Mesendoderm (in vitro differentiated cells): ENCODE measurements around the gene KAZN.
A peak's percentile ranks its signal among the peaks of the same experiment; 100 is the strongest.

Experiments used
- DNase-seq: peaks from one replicate; pipeline ENCODE4 v3.0.0; 2013
- H2AK5ac ChIP-seq: 2 replicates; pipeline ENCODE4 v1.6.1; 2013; ENCODE audit warnings: low read length, inconsistent platforms
- H2BK120ac ChIP-seq: 2 replicates; pipeline ENCODE4 v1.6.1; 2013; ENCODE audit warnings: low read depth, mild to moderate bottlenecking, low read length, moderate library complexity, mixed read lengths
- H2BK15ac ChIP-seq: replicated peaks from 2 replicates; pipeline ENCODE4 v1.6.1; 2013; ENCODE audit warnings: low read depth, mild to moderate bottlenecking, moderate library complexity
- H2BK5ac ChIP-seq: 2 replicates; pipeline ENCODE4 v1.6.1; 2013; ENCODE audit warnings: low read length, inconsistent platforms
- H3K18ac ChIP-seq: 2 replicates; pipeline ENCODE4 v1.6.1; 2013; ENCODE audit warnings: mild to moderate bottlenecking, low read length, mixed read lengths
- H3K23ac ChIP-seq: one replicate; pipeline ENCODE4 v1.6.1; 2013; ENCODE audit warnings: low read length
- H3K27ac ChIP-seq: 2 replicates; pipeline ENCODE4 v1.5.1; 2013; ENCODE audit warnings: low read depth, mild to moderate bottlenecking, inconsistent platforms, low read length, moderate library complexity
- H3K27me3 ChIP-seq: 2 replicates; pipeline ENCODE4 v1.6.1; 2013; ENCODE audit warnings: low read length, control low read depth, mild to moderate bottlenecking, inconsistent platforms; ENCODE audit not compliant: insufficient read depth, poor library complexity
- H3K36me3 ChIP-seq: 2 replicates; pipeline ENCODE4 v1.6.1; 2013; ENCODE audit warnings: low read length, inconsistent platforms; ENCODE audit not compliant: control insufficient read depth, insufficient read depth
- H3K4ac ChIP-seq: one replicate; pipeline ENCODE4 v1.6.1; 2013; ENCODE audit warnings: low read depth, mild to moderate bottlenecking, low read length, moderate library complexity
- H3K4me1 ChIP-seq: 2 replicates; pipeline ENCODE4 v1.6.1; 2013; ENCODE audit warnings: low read depth, low read length, inconsistent platforms; ENCODE audit not compliant: control insufficient read depth
- H3K4me2 ChIP-seq: 2 replicates; pipeline ENCODE4 v1.6.1; 2013; ENCODE audit warnings: low read length
- H3K4me3 ChIP-seq: 2 replicates; pipeline ENCODE4 v1.5.1; 2013; ENCODE audit warnings: mild to moderate bottlenecking, low read length
- H3K56ac ChIP-seq: one replicate; pipeline ENCODE4 v1.6.1; 2013; ENCODE audit warnings: low read length
- H3K79me1 ChIP-seq: 2 replicates; pipeline ENCODE4 v1.6.1; 2013; ENCODE audit warnings: low read length, inconsistent platforms
- H3K79me2 ChIP-seq: 2 replicates; pipeline ENCODE4 v1.6.1; 2013; ENCODE audit warnings: mild to moderate bottlenecking, low read length; ENCODE audit not compliant: control insufficient read depth, insufficient read depth
- H3K9ac ChIP-seq: 2 replicates; pipeline ENCODE4 v1.6.1; 2013; ENCODE audit warnings: low read length, inconsistent platforms
- H4K5ac ChIP-seq: one replicate; pipeline ENCODE4 v1.6.1; 2013; ENCODE audit warnings: low read length
- H4K8ac ChIP-seq: one replicate; pipeline ENCODE4 v1.6.1; 2013; ENCODE audit warnings: low read depth, mild to moderate bottlenecking, control low read depth, low read length, moderate library complexity
- WGBS: extraction: QIAGEN DNeasy Blood & Tissue Kit; methylation state at CpG from one replicate; pipeline ENCODE4 v1.1.7; 2013; ENCODE audit warnings: low lambda C conversion rate, missing lambda C conversion rate; ENCODE audit not compliant: insufficient coverage; ENCODE audit errors: extremely low coverage; 5-methylcytosine and 5-hydroxymethylcytosine counted together

The KAZN gene

DNA sequence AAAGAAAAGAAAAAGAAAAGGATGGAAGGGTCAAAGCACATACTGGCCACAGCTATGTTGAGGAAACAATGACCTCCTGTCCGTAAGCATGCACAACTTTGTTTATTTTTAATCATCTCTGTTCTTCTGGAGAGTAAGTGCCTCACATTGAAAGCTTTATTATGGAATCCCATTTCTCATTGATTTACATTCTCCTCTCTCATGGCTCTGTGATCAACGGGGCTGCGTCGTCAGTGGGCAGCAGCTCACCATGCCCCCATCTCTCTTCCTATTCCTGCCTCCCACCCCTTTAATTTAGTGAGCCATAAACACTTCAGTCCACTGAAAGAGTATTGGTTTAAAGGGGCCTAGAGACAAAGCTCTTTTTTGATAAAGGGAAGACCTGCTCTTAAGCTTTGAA is 98.9 kb downstream of the KAZN start:
- no peak overlapping the region for H3K4me3 ChIP-seq
- no peaks in the 10 kb centered on the region for H3K36me3 ChIP-seq
- peaks cover 4% of the 10 kb centered on the region for H3K79me2 ChIP-seq
- no CpG with 5 or more reads among the region's 4 CpGs for WGBS
- no peak overlapping the region for H2AK5ac ChIP-seq
- DNase-seq, result no peak
- no peak overlapping the region for H3K9ac ChIP-seq
- no peak overlapping the region for H4K5ac ChIP-seq
- no peak overlapping the region for H2BK120ac ChIP-seq
- no peak overlapping the region for H2BK5ac ChIP-seq
- H3K4me2 ChIP-seq, result no peak overlapping the region
- H3K56ac ChIP-seq, result no peak overlapping the region
- no peak overlapping the region for H3K27ac ChIP-seq
- H4K8ac ChIP-seq, result no peak overlapping the region
- H3K23ac ChIP-seq, result no peak overlapping the region
- H3K79me1 ChIP-seq, result peaks cover 21% of the 10 kb centered on the region
- H3K4me1 ChIP-seq, result peaks cover 2% of the 10 kb centered on the region
- H3K18ac ChIP-seq, result no peak overlapping the region
- H3K27me3 ChIP-seq, result no peaks in the 10 kb centered on the region
- H3K4ac ChIP-seq, result no peak overlapping the region
- H2BK15ac ChIP-seq, result no peak overlapping the region

DNA sequence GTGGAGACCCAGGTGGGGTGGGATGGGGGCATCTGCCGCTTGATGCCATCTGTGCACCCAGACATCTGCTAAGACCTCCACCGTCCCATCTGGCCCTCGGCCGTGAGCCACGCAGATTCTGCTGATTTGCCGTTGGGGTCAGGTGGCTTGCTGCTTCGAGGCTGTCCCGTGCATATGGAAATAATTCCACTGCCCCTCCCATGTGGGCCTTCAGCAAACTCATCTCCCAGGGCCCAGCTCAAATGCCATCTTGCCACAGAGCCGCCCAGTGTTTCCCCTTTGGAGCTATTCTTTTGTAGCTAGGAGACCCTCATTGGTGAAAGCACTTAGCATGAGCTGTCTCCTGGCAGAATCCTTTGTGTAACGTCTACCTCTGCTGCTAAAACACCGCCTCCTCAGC is 99.8 kb downstream of the KAZN start:
- no peak overlapping the region for H4K8ac ChIP-seq
- H2BK15ac ChIP-seq, result no peak overlapping the region
- peaks cover 2% of the 10 kb centered on the region for H3K4me1 ChIP-seq
- no peaks in the 10 kb centered on the region for H3K36me3 ChIP-seq
- no peak overlapping the region for H3K18ac ChIP-seq
- H3K79me1 ChIP-seq, result peaks cover 21% of the 10 kb centered on the region
- peaks cover 3% of the 10 kb centered on the region for H3K79me2 ChIP-seq
- no peak for DNase-seq
- H3K4me3 ChIP-seq, result no peak overlapping the region
- H3K23ac ChIP-seq, result no peak overlapping the region
- no peak overlapping the region for H2BK120ac ChIP-seq
- H3K4me2 ChIP-seq, result no peak overlapping the region
- no peak overlapping the region for H2BK5ac ChIP-seq
- H3K56ac ChIP-seq, result no peak overlapping the region
- no peak overlapping the region for H3K9ac ChIP-seq
- no peak overlapping the region for H2AK5ac ChIP-seq
- no peak overlapping the region for H3K27ac ChIP-seq
- H3K27me3 ChIP-seq, result no peaks in the 10 kb centered on the region
- no peak overlapping the region for H3K4ac ChIP-seq
- WGBS, result no CpG with 5 or more reads among the region's 11 CpGs
- H4K5ac ChIP-seq, result no peak overlapping the region

DNA sequence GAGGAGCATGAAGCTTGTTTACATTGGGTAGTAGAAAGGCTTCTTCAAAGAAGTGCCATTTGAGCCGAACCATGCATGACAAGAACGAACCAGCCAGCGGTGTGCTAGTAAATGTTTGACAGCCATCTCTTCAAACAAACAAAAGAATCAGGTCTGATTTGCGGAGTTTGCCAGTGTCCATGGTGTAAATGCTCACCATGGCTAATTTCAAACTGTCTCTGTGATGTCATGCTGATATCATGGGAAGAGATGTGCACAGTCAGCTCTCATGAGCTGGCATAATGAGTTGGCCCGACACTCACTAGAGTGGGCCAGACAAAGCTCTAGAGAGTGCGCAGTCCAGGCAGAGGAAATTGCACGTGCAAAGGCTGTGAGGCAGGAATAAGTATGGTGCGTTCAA is 101.1 kb downstream of the KAZN start:
- H3K4me1 ChIP-seq, result peaks cover 2% of the 10 kb centered on the region
- no peak overlapping the region for H2BK120ac ChIP-seq
- H3K4me3 ChIP-seq, result no peak overlapping the region
- peaks cover 19% of the 10 kb centered on the region for H3K79me1 ChIP-seq
- no CpG with 5 or more reads among the region's 8 CpGs for WGBS
- no peak overlapping the region for H2BK5ac ChIP-seq
- no peak overlapping the region for H3K18ac ChIP-seq
- no peaks in the 10 kb centered on the region for H3K27me3 ChIP-seq
- no peak overlapping the region for H4K8ac ChIP-seq
- H3K27ac ChIP-seq, result no peak overlapping the region
- H2BK15ac ChIP-seq, result no peak overlapping the region
- DNase-seq, result no peak
- H4K5ac ChIP-seq, result no peak overlapping the region
- no peak overlapping the region for H3K23ac ChIP-seq
- H3K36me3 ChIP-seq, result no peaks in the 10 kb centered on the region
- H3K4ac ChIP-seq, result no peak overlapping the region
- H3K4me2 ChIP-seq, result no peak overlapping the region
- no peak overlapping the region for H2AK5ac ChIP-seq
- H3K79me2 ChIP-seq, result no peaks in the 10 kb centered on the region
- H3K9ac ChIP-seq, result no peak overlapping the region
- H3K56ac ChIP-seq, result no peak overlapping the region

DNA sequence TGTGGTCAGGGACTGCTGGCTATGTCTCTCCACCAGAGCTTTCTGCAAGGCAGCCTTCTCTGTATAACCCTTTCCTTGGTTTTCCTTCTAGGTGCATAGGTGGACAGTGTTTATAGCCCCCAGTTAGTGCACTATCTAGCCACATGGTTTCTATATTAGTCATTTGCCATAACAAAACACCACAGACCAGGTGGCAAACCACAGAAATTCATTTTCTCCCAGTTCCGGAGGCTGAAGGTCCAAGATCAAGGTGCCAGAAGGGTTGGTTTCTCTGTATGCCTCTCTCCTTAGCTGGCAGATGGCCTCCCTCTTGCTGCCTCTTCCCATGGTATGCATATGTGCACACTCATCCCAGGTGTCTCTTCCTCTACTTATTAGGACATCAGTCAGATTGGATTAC is 106.4 kb downstream of the KAZN start:
- Histone ChIP-seq H3K18ac (no peak overlapping the region), H3K4me2 (no peak overlapping the region), H4K5ac (no peak overlapping the region), H3K4me3 (no peak overlapping the region), H3K79me2 (no peaks in the 10 kb centered on the region), H3K27ac (no peak overlapping the region), H2BK120ac (no peak overlapping the region), H3K23ac (no peak overlapping the region), H3K56ac (no peak overlapping the region), H3K4ac (no peak overlapping the region), H4K8ac (no peak overlapping the region), H2BK15ac (no peak overlapping the region), H3K79me1 (peaks cover 15% of the 10 kb centered on the region), H3K9ac (no peak overlapping the region), H3K4me1 (peaks cover 2% of the 10 kb centered on the region), H3K36me3 (no peaks in the 10 kb centered on the region), H2BK5ac (no peak overlapping the region), H3K27me3 (no peaks in the 10 kb centered on the region), H2AK5ac (no peak overlapping the region)
- DNase-seq, result no peak
- no CpG with 5 or more reads among the region's 1 CpG for WGBS

DNA sequence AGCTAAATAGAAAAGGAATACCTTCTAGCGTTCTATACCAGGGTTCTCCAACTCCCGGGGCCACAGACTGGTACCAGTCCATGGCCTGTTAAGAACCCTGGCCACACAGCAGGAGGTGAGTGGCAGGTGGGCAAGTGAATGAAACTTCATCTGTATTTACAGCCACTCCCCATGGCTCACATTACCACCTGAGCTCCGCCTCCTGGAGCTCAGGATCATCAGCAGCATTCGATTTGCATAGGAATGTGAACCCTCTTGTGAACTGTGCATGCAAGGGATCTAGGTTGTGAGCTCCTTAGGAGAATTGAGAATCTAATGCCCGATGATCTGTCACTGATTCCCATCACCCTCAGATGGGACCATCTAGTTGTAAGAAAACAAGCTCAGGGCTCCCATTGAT is 107.3 kb downstream of the KAZN start:
- H2BK120ac ChIP-seq, result no peak overlapping the region
- no peak overlapping the region for H3K27ac ChIP-seq
- H3K36me3 ChIP-seq, result no peaks in the 10 kb centered on the region
- peaks cover 2% of the 10 kb centered on the region for H3K4me1 ChIP-seq
- DNase-seq, result peak; percentile 62
- no CpG with 5 or more reads among the region's 5 CpGs for WGBS
- H3K56ac ChIP-seq, result no peak overlapping the region
- H2BK5ac ChIP-seq, result no peak overlapping the region
- no peak overlapping the region for H3K18ac ChIP-seq
- no peak overlapping the region for H2BK15ac ChIP-seq
- H3K79me2 ChIP-seq, result no peaks in the 10 kb centered on the region
- H3K9ac ChIP-seq, result no peak overlapping the region
- no peak overlapping the region for H3K4me3 ChIP-seq
- H3K79me1 ChIP-seq, result peaks cover 13% of the 10 kb centered on the region
- H2AK5ac ChIP-seq, result no peak overlapping the region
- no peak overlapping the region for H3K4me2 ChIP-seq
- H4K8ac ChIP-seq, result no peak overlapping the region
- no peak overlapping the region for H3K4ac ChIP-seq
- no peaks in the 10 kb centered on the region for H3K27me3 ChIP-seq
- H3K23ac ChIP-seq, result no peak overlapping the region
- no peak overlapping the region for H4K5ac ChIP-seq

DNA sequence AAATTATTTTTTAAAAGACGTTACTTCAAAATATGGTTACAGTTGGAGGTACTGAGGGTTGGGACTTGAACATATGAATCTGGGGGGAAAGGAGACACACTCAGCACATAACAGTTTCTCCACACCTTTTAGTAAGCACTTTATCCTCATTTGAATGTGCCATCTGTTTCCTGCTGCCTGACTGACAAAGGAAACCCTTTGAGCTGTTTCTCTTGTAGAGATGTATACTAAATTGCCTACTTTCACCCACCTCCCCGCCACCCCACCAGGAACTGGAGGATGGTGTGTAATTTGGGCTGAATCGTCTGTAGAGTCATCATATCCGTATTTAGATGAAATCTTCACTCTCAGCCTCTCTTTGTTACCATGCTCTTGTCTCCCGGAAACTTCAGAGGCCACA is 108.1 kb downstream of the KAZN start:
- peaks cover 15% of the 10 kb centered on the region for H3K79me1 ChIP-seq
- no peak overlapping the region for H3K23ac ChIP-seq
- H3K18ac ChIP-seq, result no peak overlapping the region
- H3K9ac ChIP-seq, result no peak overlapping the region
- no peak overlapping the region for H3K27ac ChIP-seq
- H4K8ac ChIP-seq, result no peak overlapping the region
- no peaks in the 10 kb centered on the region for H3K27me3 ChIP-seq
- H2BK120ac ChIP-seq, result no peak overlapping the region
- no CpG with 5 or more reads among the region's 5 CpGs for WGBS
- no peak overlapping the region for H2BK5ac ChIP-seq
- H3K36me3 ChIP-seq, result no peaks in the 10 kb centered on the region
- no peak overlapping the region for H2AK5ac ChIP-seq
- H4K5ac ChIP-seq, result no peak overlapping the region
- no peak for DNase-seq
- no peaks in the 10 kb centered on the region for H3K79me2 ChIP-seq
- peaks cover 2% of the 10 kb centered on the region for H3K4me1 ChIP-seq
- no peak overlapping the region for H3K56ac ChIP-seq
- H3K4me3 ChIP-seq, result no peak overlapping the region
- no peak overlapping the region for H3K4ac ChIP-seq
- H3K4me2 ChIP-seq, result no peak overlapping the region
- H2BK15ac ChIP-seq, result no peak overlapping the region
